Measurements from ENCODE around the gene NEB.

NEB gene

GRCh38 chr2:151664520-151664919 lies 69.8 kb downstream of the NEB start:
- H3F3A ChIP-seq (ENCODE audit: control insufficient read depth, insufficient read depth) = no peaks in the 10 kb centered on the region
- no peak overlapping the region for H3K27ac ChIP-seq (ENCODE audit: low read depth, low read length)
- H4K20me1 ChIP-seq (ENCODE audit: control insufficient read depth, insufficient read depth, low read depth, low read length) = no peaks in the 10 kb centered on the region
- no peaks in the 10 kb centered on the region for H3K27me3 ChIP-seq (ENCODE audit: control insufficient read depth, low read length)
- H3K9me3 ChIP-seq (ENCODE audit: control insufficient read depth, insufficient read depth, low read length) = no peaks in the 10 kb centered on the region
- no peak overlapping the region for H3K4me3 ChIP-seq (ENCODE audit: low read length)
- no peaks in the 10 kb centered on the region for H3K4me1 ChIP-seq (ENCODE audit: control insufficient read depth, low read length)
- no peak overlapping the region for H3K4me2 ChIP-seq (ENCODE audit: low read length)
- no peaks in the 10 kb centered on the region for H3K36me3 ChIP-seq (ENCODE audit: control insufficient read depth, low read length)
- TF ChIP-seq EZH2phosphoT487 (IDR thresholded peaks at IDR 0.05; ENCODE audit: borderline replicate concordance, low read length) (no peak), CTCF (IDR thresholded peaks at IDR 0.05; ENCODE audit: low read depth, low read length, poor library complexity, severe bottlenecking) (no peak)
- no peaks in the 10 kb centered on the region for H3K79me2 ChIP-seq (ENCODE audit: control insufficient read depth, low read length)
- H3K9me2 ChIP-seq (replicated peaks; ENCODE audit: control insufficient read depth, low read length) = no peaks in the 10 kb centered on the region

GRCh38 chr2:151661625-151662024 lies 72.7 kb downstream of the NEB start:
- Histone ChIP-seq H3K4me1 (ENCODE audit: control insufficient read depth, low read length) (no peaks in the 10 kb centered on the region), H3K9me3 (ENCODE audit: control insufficient read depth, insufficient read depth, low read length) (no peaks in the 10 kb centered on the region), H3K9me2 (replicated peaks; ENCODE audit: control insufficient read depth, low read length) (no peaks in the 10 kb centered on the region), H3K79me2 (ENCODE audit: control insufficient read depth, low read length) (no peaks in the 10 kb centered on the region), H4K20me1 (ENCODE audit: control insufficient read depth, insufficient read depth, low read depth, low read length) (no peaks in the 10 kb centered on the region), H3K27ac (ENCODE audit: low read depth, low read length) (no peak overlapping the region), H3K4me3 (ENCODE audit: low read length) (no peak overlapping the region), H3K36me3 (ENCODE audit: control insufficient read depth, low read length) (no peaks in the 10 kb centered on the region), H3K27me3 (ENCODE audit: control insufficient read depth, low read length) (no peaks in the 10 kb centered on the region), H3F3A (ENCODE audit: control insufficient read depth, insufficient read depth) (no peaks in the 10 kb centered on the region), H3K4me2 (ENCODE audit: low read length) (no peak overlapping the region)
- TF ChIP-seq CTCF (IDR thresholded peaks at IDR 0.05; ENCODE audit: low read depth, low read length, poor library complexity, severe bottlenecking) = no peak
- no peak for TF ChIP-seq EZH2phosphoT487 (IDR thresholded peaks at IDR 0.05; ENCODE audit: borderline replicate concordance, low read length)

GRCh38 chr2:151658081-151658480 lies 76.2 kb downstream of the NEB start:
- H3K4me1 ChIP-seq (ENCODE audit: control insufficient read depth, low read length) = no peaks in the 10 kb centered on the region
- no peaks in the 10 kb centered on the region for H3K9me2 ChIP-seq (replicated peaks; ENCODE audit: control insufficient read depth, low read length)
- H3K4me3 ChIP-seq (ENCODE audit: low read length) = no peak overlapping the region
- no peaks in the 10 kb centered on the region for H3K27me3 ChIP-seq (ENCODE audit: control insufficient read depth, low read length)
- H3K9me3 ChIP-seq (ENCODE audit: control insufficient read depth, insufficient read depth, low read length) = no peaks in the 10 kb centered on the region
- no peaks in the 10 kb centered on the region for H3K36me3 ChIP-seq (ENCODE audit: control insufficient read depth, low read length)
- TF ChIP-seq EZH2phosphoT487 (IDR thresholded peaks at IDR 0.05; ENCODE audit: borderline replicate concordance, low read length) = no peak
- no peak for TF ChIP-seq CTCF (IDR thresholded peaks at IDR 0.05; ENCODE audit: low read depth, low read length, poor library complexity, severe bottlenecking)
- no peaks in the 10 kb centered on the region for H3F3A ChIP-seq (ENCODE audit: control insufficient read depth, insufficient read depth)
- no peak overlapping the region for H3K27ac ChIP-seq (ENCODE audit: low read depth, low read length)
- no peaks in the 10 kb centered on the region for H4K20me1 ChIP-seq (ENCODE audit: control insufficient read depth, insufficient read depth, low read depth, low read length)
- H3K4me2 ChIP-seq (ENCODE audit: low read length) = no peak overlapping the region
- no peaks in the 10 kb centered on the region for H3K79me2 ChIP-seq (ENCODE audit: control insufficient read depth, low read length)

GRCh38 chr2:151657667-151658076 lies 76.6 kb downstream of the NEB start:
- H3K27ac ChIP-seq (ENCODE audit: low read depth, low read length) = no peak overlapping the region
- H3K4me2 ChIP-seq (ENCODE audit: low read length) = no peak overlapping the region
- no peaks in the 10 kb centered on the region for H3F3A ChIP-seq (ENCODE audit: control insufficient read depth, insufficient read depth)
- H3K4me1 ChIP-seq (ENCODE audit: control insufficient read depth, low read length) = no peaks in the 10 kb centered on the region
- H4K20me1 ChIP-seq (ENCODE audit: control insufficient read depth, insufficient read depth, low read depth, low read length) = no peaks in the 10 kb centered on the region
- no peaks in the 10 kb centered on the region for H3K27me3 ChIP-seq (ENCODE audit: control insufficient read depth, low read length)
- no peak overlapping the region for H3K4me3 ChIP-seq (ENCODE audit: low read length)
- H3K9me3 ChIP-seq (ENCODE audit: control insufficient read depth, insufficient read depth, low read length) = no peaks in the 10 kb centered on the region
- no peaks in the 10 kb centered on the region for H3K36me3 ChIP-seq (ENCODE audit: control insufficient read depth, low read length)
- no peaks in the 10 kb centered on the region for H3K9me2 ChIP-seq (replicated peaks; ENCODE audit: control insufficient read depth, low read length)
- H3K79me2 ChIP-seq (ENCODE audit: control insufficient read depth, low read length) = no peaks in the 10 kb centered on the region
- TF ChIP-seq CTCF (IDR thresholded peaks at IDR 0.05; ENCODE audit: low read depth, low read length, poor library complexity, severe bottlenecking) (no peak), EZH2phosphoT487 (IDR thresholded peaks at IDR 0.05; ENCODE audit: borderline replicate concordance, low read length) (no peak)
